HG03558 (cell line): ENCODE measurements around the gene STX12.
A peak's percentile ranks its signal among the peaks of the same experiment; 100 is the strongest.

Source experiments
- ATAC-seq: cut with Tn5 transposase; IDR thresholded peaks from one replicate; pipeline ENCODE4 v1.9.1; 2021; ENCODE audit warnings: moderate number of reproducible peaks; ENCODE audit not compliant: unreplicated experiment; ENCODE audit errors: extremely low read depth

STX12 gene

DNA sequence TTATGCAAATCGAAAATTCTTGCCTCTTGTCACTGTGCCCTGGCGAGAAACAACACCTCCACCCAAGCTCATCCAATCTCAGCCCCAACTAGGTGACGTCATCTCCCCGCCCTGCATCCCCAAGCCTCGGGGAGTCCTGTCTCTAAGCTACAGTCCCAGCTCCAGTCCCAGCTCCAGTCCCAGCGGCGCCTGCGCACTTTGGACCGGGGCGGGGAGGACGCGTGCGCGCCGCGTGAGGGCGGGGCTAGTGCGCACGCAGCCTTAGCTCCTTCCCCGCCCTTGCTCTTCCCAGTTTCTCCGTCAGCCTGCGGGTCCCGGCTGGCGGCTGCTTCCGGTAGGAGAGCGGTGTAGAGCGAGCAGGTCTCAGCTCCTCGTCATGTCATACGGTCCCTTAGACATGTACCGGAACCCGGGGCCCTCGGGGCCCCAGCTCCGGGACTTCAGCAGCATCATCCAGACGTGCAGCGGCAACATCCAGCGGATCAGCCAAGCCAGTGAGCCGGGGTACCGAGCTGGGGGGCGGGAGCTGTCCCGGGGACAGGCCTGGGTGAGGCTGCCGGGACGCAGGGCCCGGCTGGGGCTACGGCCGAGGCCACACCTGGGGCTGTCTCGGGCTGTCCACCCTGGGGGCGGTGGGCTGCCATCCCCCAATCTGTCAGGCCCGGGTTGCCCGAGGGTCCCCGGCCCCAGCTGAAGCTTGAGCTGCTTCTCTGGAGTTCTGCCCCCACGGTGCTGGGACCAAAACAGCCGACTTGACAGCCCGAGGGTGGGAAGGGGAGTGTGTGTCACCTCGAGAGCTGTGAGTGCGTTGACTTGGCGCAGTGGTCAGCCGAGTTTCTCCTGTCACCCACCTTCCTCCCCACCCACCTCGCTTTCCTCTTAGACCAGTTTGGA, at the start of gene STX12:
STX12 (plus strand) TSS at position 288 of the 894 bp plus-strand sequence; CDS start at position 377, 89 bp downstream.
- ATAC-seq, result peak; percentile 82

DNA sequence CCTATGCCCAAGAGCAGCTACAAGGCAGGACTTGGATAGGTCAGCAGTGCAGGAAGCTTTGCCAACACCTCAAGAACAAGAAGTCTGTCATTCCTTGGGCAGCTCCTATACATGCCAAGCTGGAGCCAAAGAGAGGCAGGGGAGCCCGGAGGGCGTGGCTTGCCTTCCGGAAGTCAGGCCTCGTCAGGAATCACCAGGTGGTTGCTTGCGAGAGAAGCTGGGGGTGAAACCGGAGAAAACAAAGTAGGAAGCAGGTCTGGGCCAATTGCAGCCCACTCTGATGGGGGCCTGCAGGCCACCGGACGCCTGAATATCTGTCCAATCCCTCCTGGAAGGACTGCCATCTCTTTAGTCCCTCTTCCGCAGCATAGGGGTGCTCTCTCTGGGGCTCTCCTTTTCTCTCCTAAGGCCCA, 48.1 kb upstream of the STX12 start:
- no peak for ATAC-seq

DNA sequence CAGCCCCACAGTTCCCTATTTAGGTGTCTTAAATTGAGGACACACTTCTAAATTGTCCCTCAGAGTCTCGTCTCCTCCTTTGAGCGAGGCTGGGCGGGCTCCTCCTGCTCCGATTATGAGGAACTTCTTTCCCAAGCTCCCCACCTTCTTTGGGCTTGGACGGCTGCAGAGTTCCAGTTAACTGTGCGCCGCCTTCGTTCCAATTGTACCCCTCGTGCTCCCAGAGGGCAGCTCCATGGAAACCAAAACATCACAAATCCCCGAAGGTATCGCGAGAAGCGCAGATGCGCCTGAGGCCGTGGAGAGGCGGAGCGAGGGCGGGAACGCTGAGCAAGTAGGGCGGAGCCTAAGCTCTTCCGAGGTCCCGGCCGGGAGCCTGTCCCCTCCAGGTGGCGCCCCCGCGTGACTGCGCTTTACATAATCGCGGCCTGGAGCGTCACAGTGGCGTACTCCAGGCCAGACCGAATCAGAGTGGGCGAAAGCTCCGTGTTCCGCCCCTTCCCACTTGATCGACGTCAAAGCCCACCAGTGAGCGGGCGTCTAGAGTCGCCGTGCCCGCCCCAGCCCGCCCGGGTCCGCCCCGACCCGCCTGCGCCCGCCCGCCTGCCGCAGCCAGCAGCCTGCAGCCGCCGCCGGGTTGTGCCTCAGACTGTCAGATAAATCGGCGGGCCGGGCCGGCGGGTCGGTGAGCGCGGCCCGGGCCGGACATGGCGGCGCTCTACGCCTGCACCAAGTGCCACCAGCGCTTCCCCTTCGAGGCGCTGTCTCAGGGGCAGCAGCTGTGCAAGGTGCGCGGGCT, 47.4 kb upstream of the STX12 start, which contains the start of gene FAM76A:
FAM76A (plus strand) TSS at position 588 of the 799 bp plus-strand sequence; CDS start at position 708, 120 bp downstream.
- peak; percentile 84 for ATAC-seq

DNA sequence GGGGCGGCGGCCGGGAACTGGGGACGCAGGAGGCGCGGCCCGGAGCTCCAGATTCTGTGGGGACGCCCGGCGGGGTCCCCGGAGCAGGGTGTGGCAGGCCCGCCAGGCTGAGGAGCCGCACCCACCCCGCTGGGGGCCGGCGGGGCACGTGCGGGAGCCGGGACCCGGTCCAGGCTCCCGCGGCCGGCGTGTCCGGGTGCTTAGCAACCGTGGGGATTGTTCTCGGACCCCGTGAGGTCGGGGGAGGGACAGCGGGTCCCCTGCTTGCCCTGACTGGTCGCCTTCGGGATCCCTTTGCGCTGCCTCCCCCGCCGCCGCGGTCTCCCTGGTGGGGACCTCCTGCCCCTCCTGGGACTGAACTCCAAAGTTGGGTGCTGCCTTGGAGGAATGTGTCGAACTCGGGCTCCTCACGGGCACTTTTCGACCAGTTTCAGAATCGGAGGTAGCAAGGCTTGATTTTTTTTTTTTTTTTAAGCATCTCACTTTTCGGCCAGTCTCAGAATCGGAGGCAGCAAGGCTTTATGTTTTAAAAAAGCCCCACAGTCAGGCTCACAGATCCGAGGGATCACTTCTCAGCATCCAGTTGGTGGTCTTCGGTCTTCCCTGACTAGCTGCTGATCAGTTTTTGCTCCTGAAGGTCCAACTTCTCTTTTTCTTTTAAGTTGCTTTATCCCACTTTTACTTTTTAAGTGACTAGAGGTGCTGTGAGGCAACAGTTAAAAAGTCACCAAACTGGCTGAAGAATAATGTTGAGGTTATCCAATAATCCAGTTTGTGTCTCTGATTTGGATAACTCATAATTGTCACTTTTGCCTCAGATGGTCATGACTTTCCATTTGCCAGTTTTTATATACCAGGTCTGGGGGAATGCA, 46.6 kb upstream of the STX12 start:
- ATAC-seq, result no peak

DNA sequence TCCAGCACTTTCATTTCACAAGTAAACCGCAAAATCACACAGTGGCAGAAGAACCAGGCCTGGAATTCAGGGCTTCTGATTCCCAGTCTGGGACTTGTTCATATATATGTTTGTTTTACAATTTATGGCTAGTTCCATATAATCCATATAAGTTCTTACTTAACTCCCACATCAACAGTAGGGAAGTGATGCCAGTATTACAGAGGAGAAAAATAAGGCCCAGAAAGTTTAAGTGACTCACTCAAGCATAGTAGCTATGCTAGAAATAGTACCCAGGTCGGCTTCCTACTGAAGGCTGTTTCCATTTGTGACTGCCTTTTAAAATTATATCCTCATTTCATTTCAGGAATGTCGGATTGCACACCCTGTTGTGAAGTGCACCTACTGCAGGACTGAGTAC, 45.9 kb upstream of the STX12 start:
- no peak for ATAC-seq

DNA sequence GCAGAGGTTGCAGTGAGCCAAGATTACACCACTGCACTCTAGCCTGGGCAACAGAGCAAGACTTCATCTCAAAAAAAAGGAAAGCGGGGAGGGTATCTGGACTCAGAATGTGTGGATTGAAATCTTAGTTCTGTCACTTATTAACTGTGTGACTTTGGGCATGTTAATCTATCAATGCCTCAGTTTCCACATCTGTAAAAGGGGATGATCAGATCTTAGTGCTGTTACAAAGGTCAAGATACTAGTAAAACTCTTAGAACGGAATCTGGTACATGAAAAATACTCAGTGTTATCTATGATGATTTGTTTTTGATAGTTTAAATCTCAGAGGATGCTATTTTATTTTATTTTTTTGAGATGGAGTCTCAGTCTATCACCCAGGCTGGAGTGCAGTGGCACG, 36.8 kb upstream of the STX12 start:
- ATAC-seq, result no peak

DNA sequence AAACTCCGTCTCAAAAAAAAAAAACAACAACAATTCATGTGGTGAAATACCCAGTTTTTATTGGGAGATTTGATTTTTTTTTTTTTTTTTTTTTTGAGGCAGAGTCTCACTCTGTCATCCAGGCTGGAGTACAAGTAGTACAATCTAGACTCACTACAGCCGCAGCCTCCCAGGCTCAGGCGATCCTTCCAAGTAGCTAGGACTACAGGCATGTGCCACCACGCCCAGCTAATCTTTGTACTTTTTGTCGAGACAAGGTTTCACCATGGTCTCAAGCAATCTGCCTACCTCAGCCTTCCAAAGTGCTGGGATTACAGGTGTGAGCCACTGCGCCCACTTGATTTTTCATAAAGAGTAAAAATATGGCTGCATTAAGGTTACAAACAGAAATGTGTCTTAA, 31.9 kb upstream of the STX12 start:
- ATAC-seq, result no peak

DNA sequence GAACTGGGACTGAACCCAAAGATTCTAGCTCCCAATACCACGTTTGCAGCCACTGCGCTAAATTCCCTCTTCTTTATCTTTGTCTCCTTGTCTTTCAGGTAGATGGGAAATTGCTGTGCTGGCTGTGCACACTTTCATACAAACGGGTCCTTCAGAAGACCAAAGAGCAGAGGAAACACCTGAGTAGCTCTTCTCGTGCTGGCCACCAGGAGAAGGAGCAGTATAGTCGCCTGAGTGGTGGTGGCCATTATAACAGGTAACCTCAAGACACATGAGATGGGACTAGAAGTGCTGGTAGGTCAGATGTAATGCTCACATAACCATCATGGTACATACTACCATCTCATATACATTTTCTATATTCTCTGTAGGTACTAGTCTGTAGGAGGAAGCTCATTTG, 28.5 kb upstream of the STX12 start:
- no peak for ATAC-seq

DNA sequence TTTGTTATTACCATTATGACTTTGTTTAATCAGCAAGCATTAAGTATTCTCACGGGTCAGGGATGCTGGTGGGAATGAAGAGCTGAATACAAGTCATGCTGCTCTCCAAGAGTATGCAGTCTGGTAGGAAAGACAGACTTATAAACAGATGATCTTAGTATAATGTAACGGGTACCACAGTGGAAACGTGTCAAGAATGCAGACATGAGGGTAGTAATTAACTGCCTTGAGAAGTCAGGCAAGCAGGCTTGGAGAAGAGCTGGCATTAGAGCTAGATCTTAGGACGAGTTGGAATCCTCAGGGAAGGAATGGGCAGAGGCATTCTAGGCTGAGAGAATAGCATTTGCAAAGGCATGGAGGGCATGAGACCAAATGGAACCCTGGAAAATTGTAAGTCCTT, 27.6 kb upstream of the STX12 start:
- no peak for ATAC-seq

DNA sequence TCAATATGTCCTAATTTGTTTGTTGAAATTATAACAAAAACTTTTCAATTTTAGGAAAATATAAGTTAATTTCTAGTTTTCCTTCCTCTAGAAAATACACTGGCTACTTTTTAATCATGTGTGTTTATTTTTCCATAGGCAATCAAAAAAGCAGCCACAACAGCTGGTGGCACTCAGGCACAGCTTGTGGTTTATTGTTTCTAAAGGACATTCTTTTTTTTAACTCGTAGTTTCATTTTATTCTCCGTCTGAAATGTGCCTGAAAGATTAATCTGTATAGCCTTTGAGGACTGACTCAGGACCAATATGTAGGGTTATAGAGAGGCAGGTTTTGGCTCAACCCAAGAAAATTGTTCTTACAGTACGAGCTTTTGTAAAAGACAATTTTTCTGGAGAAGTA, 20.7 kb upstream of the STX12 start:
- no peak for ATAC-seq

DNA sequence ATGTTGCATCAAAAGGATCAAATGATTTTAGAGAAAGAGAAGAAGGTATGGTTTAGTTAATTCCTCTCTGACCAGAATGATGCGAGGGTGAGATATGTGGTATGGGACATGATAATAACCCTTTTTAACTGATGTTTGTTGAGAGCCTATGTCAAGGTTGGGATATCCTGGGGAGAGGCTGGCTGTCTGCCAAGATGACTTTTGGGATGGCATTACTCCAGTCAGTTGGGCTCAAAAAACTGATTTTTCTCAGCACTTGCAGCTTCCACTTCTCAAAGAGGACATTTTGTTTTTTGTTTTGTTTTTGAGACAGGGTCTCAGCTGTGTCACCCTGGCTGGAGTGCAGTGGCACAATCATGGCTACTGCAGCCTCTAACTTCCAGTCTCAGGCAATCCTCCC, 17.7 kb upstream of the STX12 start:
- ATAC-seq, result no peak

DNA sequence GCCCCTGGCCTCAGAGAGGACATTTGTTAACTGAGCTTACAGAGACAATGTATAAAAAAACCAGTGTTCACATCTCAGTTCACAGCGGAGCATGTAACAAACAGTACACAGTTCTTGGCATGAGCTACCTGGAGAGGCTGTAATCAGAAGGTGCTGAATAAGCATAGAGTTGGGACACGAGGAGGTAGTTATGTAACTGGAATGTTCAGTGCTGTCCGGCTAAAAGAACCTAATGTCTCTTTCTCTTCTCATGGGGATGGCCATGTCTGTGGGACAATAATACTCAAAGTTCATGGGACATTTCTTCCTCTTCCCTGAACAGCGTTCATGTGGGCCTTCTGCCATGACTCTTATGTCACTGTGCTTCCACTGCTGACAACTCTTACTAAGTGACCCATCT, 17.2 kb upstream of the STX12 start:
- no peak for ATAC-seq

DNA sequence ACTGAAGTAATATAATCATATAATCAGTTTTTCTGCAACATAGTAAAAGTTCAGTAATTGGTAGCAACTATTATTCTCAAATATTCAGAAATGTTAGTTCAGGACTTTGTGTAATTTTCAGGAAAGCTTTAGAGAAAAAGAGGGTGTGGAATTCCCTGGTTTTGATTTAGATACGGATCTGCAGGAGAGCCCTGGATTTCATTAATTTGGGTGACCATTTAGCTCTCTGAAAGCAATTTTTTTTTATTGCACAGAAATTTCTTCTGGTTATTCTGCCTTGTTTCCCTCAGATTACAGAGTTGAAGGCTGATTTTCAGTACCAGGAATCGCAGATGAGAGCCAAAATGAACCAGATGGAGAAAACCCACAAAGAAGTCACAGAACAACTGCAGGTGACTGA, 13.8 kb upstream of the STX12 start:
- no peak for ATAC-seq

DNA sequence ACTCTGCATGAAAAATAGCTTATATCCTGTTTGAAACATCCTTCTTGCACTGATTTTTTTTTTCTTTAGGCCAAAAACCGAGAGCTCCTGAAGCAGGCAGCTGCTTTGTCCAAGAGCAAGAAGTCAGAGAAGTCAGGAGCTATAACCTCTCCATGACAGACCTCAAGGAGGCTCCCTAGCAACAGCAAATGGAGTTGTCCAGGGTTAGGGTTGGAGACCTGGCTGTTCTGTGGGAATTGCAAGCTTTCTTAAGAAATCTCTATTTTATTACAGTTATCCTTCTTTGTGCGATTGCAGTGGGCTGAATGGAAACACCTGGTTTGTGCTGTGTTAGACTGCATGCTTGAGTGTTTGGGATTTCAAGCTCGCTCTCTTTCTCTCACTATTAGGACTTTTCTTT, 12.6 kb upstream of the STX12 start:
- no peak for ATAC-seq

DNA sequence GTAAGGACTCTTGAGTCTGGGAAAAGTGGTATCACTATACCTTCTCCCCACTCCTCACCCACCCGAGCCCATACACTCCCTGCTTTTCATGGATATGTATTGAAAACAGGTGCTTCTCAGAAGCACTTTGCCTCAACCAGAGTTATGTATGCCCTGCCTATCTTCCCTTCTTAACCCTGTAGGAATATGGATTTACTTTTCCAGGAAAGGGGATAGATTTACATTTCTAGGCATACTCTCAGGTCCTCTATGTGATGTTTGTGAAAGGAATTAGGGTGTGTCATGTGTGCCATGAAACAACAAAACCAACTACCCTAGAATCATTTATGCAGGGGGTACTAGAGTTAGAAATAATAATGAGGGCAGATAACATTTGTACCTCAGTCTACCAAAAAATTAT, 11.0 kb upstream of the STX12 start:
- no peak for ATAC-seq

DNA sequence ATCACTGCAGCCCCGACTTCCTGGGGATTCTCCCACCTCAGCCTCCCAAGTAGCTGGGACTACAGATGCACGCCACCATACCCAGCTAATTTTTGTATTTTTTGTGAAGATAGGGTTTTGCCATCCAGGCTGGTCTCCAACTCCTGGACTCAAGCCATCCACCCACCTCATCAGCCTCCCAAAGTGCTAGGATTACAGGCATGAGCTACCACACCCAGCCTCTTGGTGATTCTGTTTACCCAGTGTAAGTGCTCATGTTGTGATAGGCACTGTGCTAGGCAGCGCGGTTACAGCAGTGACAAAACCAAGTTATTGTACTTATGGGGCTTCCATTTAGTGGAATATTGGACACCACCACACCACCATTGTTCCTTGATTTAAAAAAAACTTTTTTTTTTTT, 9.7 kb upstream of the STX12 start:
- ATAC-seq, result no peak

DNA sequence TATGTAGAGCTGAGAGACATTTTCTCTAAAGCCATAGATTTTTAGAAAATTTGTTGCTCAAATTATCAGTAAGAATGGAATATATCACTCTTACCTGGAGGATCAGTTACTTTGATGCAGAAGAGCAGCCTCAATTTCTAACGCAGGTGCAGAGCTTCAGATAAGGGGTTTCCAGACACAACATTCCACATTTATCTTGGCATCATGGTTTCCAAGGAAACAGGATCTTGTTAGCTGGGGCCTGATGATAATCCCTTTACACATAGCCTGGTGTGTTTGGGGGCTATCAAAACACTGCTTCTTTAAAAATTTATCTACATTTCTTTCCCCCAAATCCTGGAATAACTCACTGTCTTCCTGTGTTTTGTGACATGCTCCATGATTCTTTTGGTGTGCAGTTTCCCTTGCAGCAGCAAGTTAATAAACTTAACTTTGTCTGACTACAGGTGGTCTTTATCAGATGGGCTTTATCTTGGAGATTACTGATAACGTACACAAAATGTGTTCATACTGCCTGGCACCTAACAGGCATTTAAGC, 2.7 kb upstream of the STX12 start:
- no peak for ATAC-seq

DNA sequence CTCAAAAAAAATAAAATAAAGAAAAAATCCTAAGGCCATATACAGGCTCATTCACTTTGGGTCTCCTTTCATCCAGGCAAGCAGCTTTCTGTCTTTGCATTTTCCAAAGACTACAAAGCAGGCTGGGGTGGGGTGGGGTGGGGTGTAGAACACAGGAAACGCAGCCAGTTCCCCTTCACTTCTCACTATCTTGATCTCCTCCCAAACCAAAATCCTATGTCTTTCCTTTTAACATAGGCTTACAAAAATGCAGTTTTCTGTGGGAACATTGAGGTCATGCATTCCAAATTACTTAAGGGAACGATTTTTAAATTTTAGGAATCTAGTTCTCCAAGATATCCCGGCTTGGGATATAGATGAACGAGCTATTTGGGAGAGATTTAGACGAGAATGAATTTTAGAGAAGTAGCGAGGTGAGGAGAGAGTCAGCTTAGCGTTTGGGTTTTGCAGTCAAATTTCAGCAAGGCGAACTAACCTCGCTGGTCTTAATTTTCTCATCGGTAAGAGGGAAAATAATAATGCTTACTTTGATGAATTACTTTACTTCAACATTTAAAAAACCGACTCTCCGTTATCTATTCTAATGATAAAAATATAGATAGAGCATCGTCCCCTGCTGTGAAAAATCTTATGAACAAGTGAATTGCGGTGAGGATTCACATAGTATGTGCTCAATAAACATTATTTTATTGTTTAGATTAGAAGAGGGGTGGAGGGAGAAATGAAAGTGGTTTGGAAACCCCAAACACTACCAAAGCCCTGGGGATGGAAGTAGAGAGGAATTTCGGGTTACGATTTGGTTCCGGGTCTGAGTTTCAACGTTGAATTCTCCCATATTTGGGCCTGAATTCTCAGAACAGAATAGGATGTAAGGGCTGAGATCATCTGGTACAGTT, 735 bp upstream of the STX12 start:
- ATAC-seq, result no peak

DNA sequence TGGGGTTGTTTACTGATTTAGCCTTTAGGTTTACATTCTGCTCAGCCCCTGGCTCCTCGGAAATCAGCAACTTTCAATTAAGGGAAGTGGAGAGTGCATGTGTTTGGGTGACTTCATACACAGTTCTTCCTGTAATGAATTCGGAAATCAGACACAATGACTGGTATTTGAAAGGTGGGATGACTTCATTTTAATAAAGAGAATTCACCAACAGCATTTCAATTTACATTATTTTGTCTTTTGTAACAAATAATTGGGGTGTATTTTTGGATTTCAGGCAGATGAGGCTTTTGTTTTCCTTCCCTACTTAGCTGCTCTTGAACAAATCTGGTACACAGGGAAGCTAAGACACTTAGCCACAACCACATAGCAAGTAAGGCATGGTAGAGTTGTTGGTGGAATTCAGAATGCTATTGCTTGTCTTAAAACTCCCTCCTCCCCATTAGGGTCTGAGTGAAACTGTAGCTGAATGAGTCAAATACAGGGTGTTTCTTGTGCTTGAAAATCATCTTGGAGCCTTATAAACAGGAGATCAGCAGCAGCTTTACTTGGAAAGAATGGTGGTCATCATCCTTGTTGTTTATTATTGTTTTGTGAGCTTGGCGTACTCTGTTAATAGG, 917 bp downstream of the STX12 start:
- no peak for ATAC-seq
